Measurements from ENCODE around the gene MACROD1.

MACROD1 gene

DNA sequence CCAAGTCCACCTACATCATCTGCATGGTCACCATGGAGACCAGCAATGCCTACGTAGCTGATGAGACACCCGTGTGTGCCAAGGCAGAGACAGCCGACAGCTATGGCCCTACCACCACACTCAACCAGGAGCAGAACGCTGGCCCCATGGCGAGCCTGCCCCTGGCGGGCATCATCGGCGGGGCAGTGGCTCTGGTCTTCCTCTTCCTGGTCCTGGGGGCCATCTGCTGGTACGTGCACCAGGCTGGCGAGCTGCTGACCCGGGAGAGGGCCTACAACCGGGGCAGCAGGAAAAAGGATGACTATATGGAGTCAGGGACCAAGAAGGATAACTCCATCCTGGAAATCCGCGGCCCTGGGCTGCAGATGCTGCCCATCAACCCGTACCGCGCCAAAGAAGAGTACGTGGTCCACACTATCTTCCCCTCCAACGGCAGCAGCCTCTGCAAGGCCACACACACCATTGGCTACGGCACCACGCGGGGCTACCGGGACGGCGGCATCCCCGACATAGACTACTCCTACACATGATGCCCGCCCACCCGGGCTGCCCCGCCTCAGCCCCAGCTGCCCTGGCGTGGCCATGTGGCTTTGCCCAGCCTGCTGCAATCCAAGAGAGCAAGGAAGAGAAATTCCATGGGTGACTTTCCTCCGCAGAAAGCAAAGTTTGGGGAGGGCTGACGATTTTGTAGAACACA lies 48.0 kb downstream of the MACROD1 start:
- DNase-seq (ENCODE audit: extremely low read depth, insufficient read length) = no peak
- H3K27me3 ChIP-seq (replicated peaks; ENCODE audit: control insufficient read depth, insufficient read depth, low read length) = no peaks in the 10 kb centered on the region; the same call in 1 of the 2 replicates

DNA sequence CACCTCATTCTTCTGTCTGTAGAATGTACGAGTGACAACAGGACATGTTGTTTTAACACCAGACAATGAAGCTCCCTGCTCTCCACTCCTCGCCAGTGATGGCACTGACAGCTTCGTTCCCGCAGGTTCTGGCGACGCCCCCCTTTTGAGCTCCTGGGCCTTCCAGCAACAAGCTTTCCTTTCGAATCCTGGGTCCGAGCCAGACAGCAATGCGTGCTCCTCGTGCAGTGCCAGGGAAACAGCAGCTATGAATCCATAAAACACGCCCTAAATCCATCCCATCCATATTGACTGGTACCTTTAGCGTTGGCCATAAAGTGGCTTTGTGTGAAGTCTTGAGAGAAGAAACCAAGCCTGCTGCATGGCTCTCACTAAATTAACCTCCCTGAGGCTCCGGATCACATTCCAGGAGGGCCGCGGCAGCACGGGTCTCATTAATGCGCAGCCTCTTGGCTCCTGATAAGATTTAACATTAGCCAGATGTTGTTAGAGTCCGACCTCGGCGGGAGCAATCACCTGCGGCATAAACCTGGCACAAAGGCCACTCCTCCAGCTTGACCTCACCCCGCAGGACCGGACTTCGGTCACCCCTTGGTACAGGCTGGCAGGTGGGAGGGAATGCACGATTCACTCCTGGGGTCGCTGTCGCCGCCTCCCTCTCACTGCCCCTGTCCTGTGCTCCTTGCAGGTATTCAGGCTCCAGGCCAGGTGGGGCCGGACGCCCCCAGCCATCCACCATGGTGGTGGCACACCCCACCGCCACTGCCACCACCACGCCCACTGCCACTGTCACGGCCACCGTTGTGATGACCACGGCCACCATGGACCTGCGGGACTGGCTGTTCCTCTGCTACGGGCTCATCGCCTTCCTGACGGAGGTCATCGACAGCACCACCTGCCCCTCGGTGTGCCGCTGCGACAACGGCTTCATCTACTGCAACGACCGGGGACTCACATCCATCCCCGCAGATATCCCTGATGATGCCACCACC lies 50.1 kb downstream of the MACROD1 start:
- TF ChIP-seq, protein P1, sequence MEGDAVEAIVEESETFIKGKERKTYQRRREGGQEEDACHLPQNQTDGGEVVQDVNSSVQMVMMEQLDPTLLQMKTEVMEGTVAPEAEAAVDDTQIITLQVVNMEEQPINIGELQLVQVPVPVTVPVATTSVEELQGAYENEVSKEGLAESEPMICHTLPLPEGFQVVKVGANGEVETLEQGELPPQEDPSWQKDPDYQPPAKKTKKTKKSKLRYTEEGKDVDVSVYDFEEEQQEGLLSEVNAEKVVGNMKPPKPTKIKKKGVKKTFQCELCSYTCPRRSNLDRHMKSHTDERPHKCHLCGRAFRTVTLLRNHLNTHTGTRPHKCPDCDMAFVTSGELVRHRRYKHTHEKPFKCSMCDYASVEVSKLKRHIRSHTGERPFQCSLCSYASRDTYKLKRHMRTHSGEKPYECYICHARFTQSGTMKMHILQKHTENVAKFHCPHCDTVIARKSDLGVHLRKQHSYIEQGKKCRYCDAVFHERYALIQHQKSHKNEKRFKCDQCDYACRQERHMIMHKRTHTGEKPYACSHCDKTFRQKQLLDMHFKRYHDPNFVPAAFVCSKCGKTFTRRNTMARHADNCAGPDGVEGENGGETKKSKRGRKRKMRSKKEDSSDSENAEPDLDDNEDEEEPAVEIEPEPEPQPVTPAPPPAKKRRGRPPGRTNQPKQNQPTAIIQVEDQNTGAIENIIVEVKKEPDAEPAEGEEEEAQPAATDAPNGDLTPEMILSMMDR (IDR thresholded peaks at IDR 0.05; ENCODE audit: insufficient read depth, low read length, poor library complexity, severe bottlenecking) = no peak
- no peaks in the 10 kb centered on the region for H3K27me3 ChIP-seq (replicated peaks; ENCODE audit: control insufficient read depth, insufficient read depth, low read length)
- no peak overlapping the region for H3K4me3 ChIP-seq (replicated peaks; ENCODE audit: low read depth, low read length)
- DNase-seq (ENCODE audit: extremely low read depth, insufficient read length) = no peak
- H3K36me3 ChIP-seq (ENCODE audit: control insufficient read depth, insufficient read depth, low read length) = no peaks in the 10 kb centered on the region

More for the DNA sequence above, 48.0 kb downstream of the MACROD1 start:
- Histone ChIP-seq H3K4me3 (replicated peaks; ENCODE audit: low read depth, low read length) (no peak overlapping the region), H3K36me3 (ENCODE audit: control insufficient read depth, insufficient read depth, low read length) (no peaks in the 10 kb centered on the region)
- TF ChIP-seq, protein P1 (IDR thresholded peaks at IDR 0.05; ENCODE audit: insufficient read depth, low read length, poor library complexity, severe bottlenecking) = no peak

DNA sequence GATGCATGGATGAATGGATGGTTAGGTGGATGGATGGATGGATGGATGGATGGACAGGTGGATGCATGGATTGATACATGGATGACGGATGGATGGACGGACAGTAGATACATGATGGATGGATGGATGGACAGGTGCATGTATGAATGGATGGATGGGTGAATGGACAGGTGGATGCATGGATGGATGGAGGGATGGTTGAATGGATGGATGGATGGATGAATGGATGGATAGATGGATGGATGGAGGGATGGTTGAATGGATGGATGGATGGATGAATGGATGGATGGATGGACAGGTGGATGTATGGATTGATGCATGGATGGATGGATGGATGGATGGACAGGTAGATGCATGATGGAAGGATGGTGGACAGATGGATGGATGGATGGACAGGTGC lies 51.7 kb downstream of the MACROD1 start:
- Histone ChIP-seq H3K27me3 (replicated peaks; ENCODE audit: control insufficient read depth, insufficient read depth, low read length) (no peaks in the 10 kb centered on the region), H3K36me3 (ENCODE audit: control insufficient read depth, insufficient read depth, low read length) (no peaks in the 10 kb centered on the region), H3K4me3 (replicated peaks; ENCODE audit: low read depth, low read length) (no peak overlapping the region)
- TF ChIP-seq, protein P1 (IDR thresholded peaks at IDR 0.05; ENCODE audit: insufficient read depth, low read length, poor library complexity, severe bottlenecking) = no peak
- DNase-seq (ENCODE audit: extremely low read depth, insufficient read length) = no peak

DNA sequence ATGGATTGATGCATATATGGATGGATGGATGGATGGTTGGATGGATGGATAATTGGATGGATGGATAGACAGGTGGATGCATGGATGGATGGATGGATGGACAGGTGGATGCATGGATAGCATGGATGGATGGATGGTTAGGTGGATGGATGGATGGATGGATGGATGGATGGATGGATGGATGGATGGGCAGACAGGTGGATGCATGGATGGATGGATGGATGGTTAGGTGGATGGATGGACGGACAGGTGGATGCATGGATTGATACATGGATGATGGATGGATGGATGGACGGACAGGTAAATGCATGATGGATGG lies 52.5 kb downstream of the MACROD1 start:
- H3K4me3 ChIP-seq (replicated peaks; ENCODE audit: low read depth, low read length) = no peak overlapping the region
- H3K27me3 ChIP-seq (replicated peaks; ENCODE audit: control insufficient read depth, insufficient read depth, low read length) = no peaks in the 10 kb centered on the region
- no peaks in the 10 kb centered on the region for H3K36me3 ChIP-seq (ENCODE audit: control insufficient read depth, insufficient read depth, low read length)
- TF ChIP-seq, protein P1 (IDR thresholded peaks at IDR 0.05; ENCODE audit: insufficient read depth, low read length, poor library complexity, severe bottlenecking) = no peak
- DNase-seq (ENCODE audit: extremely low read depth, insufficient read length) = no peak

DNA sequence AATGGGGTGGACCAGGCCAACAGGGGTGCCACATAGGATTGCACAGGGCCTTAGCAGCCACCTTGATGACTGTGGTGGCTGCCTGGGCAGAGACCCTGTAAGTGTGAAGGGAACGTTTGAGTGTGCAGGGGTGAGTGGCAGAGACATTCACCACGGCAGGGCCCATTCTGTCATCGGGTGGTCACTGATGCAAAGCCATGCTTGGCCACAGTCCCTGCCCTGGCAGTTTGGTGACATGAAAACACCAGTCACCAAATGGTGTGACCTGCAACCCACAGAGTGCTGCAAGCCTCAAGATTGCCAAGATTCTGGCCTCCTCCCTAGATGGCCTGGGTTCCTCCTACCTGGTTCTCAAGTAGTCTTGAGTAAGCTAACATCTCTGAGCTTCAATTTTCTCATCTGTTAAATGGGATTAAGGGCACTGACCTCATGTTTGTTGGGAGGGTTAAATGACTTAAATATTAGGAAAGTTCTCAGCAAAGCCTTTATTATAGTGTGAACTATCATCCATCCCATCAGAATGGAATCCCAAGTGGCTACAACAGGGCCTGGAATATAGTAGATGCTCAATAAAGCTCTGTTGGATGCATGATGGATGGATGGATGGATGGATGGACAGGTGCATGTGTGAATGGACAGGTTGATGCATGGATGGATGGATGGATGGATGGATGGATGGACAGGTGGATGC lies 53.0 kb downstream of the MACROD1 start:
- TF ChIP-seq, protein P1 (IDR thresholded peaks at IDR 0.05; ENCODE audit: insufficient read depth, low read length, poor library complexity, severe bottlenecking) = no peak
- H3K27me3 ChIP-seq (replicated peaks; ENCODE audit: control insufficient read depth, insufficient read depth, low read length) = no peaks in the 10 kb centered on the region
- no peak for DNase-seq (ENCODE audit: extremely low read depth, insufficient read length)
- H3K36me3 ChIP-seq (ENCODE audit: control insufficient read depth, insufficient read depth, low read length) = no peaks in the 10 kb centered on the region
- H3K4me3 ChIP-seq (replicated peaks; ENCODE audit: low read depth, low read length) = no peak overlapping the region

Measured in GM06990 (cell line).